Measurements from ENCODE around the gene PHETA1.
"Not testable (repeated sequence)": the region's sequence is repeated elsewhere in the genome, so short reads cannot be mapped to it uniquely, and the experiment has no call there.

- not testable (repeated sequence) for TF ChIP-seq POLR2A, CTCF (IDR thresholded peaks at IDR 0.05)
Observed at GRCh38 chr12:111340680-111341079, 28.2 kb downstream of the PHETA1 start.

Data from esophagus squamous epithelium (tissue), 4 donors.